HG02678 (cell line): ENCODE data around the gene DLG2.
"Not testable (repeated sequence)": the region's sequence is repeated elsewhere in the genome, so short reads cannot be mapped to it uniquely, and the experiment has no call there.

ENCODE experiments used
- ATAC-seq: cut with Tn5 transposase; IDR thresholded peaks from one replicate; pipeline ENCODE4 v1.9.1; 2021; ENCODE audit warnings: mild to moderate bottlenecking, moderate library complexity; ENCODE audit not compliant: unreplicated experiment

The DLG2 gene

DNA sequence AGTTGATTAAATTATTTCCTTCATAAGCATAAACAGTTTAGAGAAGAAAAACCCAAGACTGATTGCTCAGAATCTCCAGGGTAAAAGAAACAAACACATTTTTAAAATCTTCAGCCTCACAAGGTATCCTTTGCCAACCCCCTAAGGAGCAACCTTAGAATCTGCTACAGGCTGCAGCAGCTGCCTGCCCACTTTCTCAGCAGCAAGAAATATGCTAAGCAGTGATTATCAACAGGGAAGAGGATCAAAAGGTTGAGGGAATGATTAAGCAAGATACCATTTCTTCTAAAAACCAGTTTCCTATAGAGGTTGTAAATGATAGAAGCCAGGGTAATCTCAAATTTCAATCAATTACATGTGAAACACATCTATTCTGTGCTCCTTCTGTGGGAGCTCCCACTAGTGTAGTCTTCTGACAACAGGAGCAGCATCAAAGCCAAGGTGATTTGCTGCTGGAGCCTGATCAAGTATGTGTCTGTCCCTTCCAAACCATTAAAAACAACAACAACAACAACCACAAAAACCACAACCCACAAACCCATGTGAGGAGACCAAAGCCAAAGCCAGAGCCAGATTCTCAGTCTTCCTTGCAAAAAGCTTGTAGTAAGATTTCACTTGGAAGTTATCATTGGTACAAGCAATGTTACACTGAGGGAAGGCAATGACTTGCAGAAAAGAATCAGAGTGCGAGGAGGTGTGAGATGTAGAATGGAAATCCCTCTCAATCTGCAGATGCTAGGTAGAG lies 761.2 kb downstream of the DLG2 start:
- ATAC-seq, result no peak

- ATAC-seq, result no peak
These were observed 761.9 kb downstream of the DLG2 start for GRCh38 chr11:84865257-84865656.

- no peak for ATAC-seq
These were observed 769.4 kb downstream of the DLG2 start for GRCh38 chr11:84857746-84858145.

DNA sequence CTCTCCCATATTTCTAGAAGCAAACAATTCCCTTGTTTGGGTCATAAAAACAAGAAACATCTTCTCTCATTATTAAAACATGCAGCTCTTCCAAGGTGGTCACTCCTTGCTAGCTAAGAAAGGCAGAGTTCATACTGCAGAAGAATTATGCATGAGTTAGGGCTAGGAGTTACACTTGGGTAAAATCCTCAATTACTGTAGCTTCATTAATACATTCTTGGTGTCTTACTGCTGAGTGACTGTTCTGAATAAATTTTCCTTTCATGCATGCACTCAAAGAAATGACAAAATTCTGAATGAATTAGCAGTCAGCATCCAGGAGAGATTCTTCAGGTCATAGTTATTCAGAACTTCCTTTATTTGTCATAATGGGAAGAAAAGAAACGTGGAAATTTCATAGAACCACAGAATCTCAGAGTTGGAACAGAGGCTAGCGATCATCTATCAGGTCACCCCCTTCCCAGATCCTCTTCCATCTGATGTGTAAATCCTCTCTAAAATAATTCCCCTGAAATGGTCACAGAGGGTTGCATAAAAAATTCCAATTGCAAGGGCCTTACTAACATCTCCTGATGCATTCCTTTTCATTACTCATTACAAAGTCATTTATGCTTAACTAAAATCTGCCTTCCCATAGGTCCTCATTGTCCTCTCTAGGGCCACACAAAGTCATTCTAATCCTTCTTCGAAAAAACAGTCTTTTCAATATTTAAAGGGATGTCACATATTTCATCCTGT lies 771.5 kb downstream of the DLG2 start:
- ATAC-seq, result no peak

- no peak for ATAC-seq
These were observed 772.7 kb downstream of the DLG2 start for GRCh38 chr11:84854498-84854880.

GRCh38 chr11:84853841-84854497 lies 773.2 kb downstream of the DLG2 start:
- ATAC-seq, result no peak

GRCh38 chr11:84847842-84848241 lies 779.3 kb downstream of the DLG2 start:
- no peak for ATAC-seq

DNA sequence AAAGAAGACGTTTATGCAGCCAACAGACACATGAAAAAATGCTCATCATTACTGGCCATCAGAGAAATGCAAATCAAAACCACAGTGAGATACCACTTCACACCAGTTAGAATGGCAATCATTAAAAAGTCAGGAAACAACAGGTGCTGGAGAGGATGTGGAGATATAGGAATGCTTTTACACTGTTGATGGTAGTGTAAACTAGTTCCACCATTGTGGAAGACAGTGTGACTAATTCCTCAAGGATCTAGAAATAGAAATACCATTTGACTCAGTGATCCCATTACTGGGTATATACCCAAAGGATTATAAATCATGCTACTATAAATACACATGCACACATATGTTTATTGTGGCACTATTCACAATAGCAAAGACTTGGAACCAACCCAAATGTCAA lies 786.9 kb downstream of the DLG2 start:
- not testable (repeated sequence) for ATAC-seq

- no peak for ATAC-seq
These were observed 789.6 kb downstream of the DLG2 start for GRCh38 chr11:84837402-84838069.

- no peak for ATAC-seq
These were observed 790.8 kb downstream of the DLG2 start for GRCh38 chr11:84836371-84836770.

- no peak for ATAC-seq
These were observed 793.6 kb downstream of the DLG2 start for GRCh38 chr11:84833488-84834088.

DNA sequence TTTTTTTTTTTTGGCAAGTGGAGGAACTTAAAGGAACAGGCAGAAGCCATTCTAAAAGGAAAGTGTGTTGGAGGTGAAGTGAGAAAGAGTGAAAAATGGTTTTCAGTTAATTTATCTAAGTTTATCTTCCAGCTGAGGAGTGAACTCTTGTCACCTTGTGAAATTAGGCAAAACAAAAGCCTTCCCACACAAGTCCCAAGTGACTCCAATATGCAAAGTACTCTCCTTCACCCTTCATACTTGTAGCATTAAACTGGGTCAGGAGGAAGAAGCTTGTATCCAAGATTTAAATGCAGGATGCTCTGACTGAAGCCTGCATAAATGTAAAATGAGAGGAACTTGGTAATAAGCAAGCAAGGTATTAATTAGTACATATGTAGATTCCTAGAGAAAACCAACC lies 796.8 kb downstream of the DLG2 start:
- ATAC-seq, result no peak

DNA sequence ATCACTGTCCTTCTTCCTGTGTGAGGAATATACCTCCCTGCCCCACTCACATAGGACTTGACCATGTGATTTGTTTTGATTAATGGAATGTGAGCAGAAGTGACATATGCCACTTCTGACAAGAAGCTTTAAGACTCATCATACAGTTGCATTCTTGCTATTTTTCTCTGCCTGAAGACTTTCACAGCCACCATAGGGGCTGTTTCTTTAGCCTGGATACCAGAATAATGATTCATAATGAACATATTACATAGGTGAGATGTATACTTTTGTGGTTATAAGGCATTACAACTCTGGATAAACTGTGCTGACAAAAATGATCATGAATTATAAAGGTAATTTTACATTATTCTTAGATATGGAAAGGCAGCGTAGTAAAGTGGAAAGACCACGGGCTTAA lies 798.0 kb downstream of the DLG2 start:
- ATAC-seq, result no peak

DNA sequence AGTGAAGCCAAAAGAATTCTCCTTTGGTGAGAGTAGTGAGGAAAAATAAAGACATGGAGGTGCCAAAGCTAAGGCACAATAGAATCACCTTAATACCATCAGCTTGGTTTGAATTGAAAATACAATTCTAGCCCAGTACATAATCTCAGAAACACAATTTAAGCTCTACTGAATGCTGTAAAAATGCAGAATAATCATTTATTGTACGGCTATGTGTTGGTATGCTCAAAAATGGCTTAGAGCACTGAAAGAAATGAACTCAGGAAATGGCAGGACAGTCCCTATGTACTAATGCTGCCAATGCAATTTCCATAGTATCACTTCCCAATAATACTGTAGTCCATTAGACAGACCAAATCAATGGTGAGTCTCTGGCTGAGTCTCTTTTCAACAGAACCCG lies 798.5 kb downstream of the DLG2 start:
- ATAC-seq, result no peak

- ATAC-seq, result no peak
These were observed 802.0 kb downstream of the DLG2 start for GRCh38 chr11:84825106-84825660.

DNA sequence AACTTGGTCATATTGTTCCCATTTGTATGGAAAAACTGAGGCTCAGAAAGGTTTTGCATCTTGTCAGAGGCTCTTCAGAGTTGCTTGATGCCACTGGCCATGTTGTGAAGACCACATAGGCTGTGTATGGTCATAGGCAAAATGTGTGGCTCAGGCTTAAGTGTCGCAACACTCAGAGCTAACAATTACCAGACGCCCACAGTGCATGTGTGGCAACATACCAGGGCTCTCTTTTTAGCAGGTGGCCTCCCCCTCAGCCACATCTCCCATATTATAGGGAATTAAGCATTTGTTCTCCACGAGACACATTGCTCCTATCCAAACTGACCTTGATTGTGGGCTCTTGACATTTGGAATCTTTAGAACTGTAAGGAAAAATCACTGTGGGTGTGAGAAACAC lies 802.5 kb downstream of the DLG2 start:
- no peak for ATAC-seq

- ATAC-seq, result no peak
These were observed 807.6 kb downstream of the DLG2 start for GRCh38 chr11:84819537-84819936.

DNA sequence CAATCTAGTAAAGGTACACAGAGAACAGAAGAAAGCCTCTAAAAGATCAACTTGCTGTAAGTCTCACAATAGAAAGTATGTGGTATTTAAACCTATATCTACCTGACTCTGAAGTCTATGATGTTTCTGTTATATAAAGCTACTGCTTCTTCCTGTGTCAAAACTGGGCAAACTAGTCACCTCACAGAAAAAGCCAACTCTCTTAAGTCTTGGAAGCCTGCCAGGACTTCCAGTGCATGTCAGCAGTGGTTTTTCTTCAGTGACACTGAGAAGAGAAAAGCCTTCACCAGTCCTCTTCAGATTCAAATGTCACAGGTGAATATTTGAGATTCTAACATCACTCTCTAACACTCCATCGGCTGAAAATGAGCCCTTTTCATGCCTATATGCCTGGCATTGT lies 808.0 kb downstream of the DLG2 start:
- no peak for ATAC-seq

- ATAC-seq, result no peak
These were observed 809.1 kb downstream of the DLG2 start for GRCh38 chr11:84817998-84818397.

GRCh38 chr11:84812471-84812969 lies 814.6 kb downstream of the DLG2 start:
- no peak for ATAC-seq

DNA sequence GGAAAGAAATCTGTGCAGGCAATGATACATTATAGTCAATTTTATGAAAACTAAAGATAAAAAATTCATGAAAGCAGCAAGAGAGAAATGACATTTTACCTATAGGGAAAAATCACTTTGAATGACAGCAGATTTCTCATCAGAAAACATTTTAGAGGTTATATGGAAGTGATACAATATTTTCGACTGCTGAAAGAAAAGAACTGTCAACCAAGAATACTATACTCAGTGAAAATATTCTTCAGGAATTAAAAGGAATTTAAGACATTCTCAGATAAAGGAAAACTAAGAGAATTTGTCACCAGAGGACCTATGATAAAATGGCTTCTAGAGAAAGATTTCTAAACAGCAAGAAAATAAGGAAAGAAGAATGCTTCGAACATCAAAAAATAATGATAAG lies 820.8 kb downstream of the DLG2 start:
- no peak for ATAC-seq
